HS-5 (cell line): ENCODE measurements around the gene SENP3.
A peak's percentile ranks its signal among the peaks of the same experiment; 100 is the strongest.
"Not testable (repeated sequence)": the region's sequence is repeated elsewhere in the genome, so short reads cannot be mapped to it uniquely, and the experiment has no call there.

Experiments
- DNase-seq: peaks from one replicate; pipeline ENCODE4 v3.0.0-alpha.2; 2012; ENCODE audit warnings: low read depth

Gene SENP3

DNA sequence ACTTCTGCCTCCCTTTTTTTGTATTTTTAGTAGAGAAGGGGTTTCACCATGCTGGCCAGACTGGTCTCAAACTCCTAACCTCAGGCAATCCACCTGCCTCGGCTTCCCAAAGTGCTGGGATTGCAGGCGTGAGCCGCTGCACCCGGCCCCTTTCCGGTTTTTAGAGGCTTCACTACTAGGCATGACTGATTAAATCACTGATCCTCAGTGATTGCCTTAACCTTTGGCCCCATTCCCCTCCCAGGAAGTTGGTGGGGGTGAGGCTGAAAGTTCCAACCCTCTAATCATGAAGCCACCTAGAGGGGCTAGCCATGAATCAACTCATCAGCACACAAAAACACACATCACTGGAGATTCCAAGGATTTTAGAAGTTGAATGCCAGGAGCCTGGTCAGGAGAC is 35.8 kb downstream of the SENP3 start:
- not testable (repeated sequence) for DNase-seq

DNA sequence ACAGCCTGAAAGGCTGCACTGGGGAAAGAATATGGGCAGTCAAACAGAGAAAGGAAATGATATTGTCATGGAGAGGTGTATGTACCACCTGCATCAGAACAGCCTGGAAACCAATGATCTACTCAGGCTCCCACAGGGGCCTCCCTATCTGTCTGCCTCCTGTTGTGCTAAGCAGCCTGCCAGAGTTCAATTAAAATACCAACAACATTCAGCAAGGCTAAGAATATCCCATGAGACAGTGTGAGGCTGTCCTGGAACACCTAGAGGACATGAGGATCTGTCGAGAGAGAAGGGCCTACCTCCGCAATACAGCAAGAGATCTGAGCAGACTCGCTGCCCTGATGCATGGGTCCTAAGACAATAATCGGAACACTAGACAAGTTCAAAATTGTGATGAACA is 44.6 kb downstream of the SENP3 start:
- no peak for DNase-seq

DNA sequence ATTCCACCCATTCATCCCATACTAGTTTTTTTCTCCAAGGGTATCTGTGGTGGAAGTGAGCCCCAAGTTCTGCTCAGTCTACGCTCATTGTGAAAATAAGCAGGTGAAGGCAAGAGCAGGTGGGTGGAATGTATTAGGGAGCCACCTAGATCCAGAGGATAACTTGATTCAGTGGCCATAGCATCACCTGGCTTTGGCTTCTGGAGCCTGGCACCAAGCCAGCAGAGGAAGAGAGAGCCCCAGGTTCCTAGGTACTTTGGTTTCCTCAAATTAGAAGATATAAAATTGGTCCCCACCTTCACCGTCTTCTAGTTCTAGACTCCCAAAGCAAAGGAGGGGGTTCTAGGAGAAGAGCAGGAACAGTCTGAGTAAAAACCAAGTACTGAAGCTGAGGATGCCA is 48.9 kb downstream of the SENP3 start:
- no peak for DNase-seq

DNA sequence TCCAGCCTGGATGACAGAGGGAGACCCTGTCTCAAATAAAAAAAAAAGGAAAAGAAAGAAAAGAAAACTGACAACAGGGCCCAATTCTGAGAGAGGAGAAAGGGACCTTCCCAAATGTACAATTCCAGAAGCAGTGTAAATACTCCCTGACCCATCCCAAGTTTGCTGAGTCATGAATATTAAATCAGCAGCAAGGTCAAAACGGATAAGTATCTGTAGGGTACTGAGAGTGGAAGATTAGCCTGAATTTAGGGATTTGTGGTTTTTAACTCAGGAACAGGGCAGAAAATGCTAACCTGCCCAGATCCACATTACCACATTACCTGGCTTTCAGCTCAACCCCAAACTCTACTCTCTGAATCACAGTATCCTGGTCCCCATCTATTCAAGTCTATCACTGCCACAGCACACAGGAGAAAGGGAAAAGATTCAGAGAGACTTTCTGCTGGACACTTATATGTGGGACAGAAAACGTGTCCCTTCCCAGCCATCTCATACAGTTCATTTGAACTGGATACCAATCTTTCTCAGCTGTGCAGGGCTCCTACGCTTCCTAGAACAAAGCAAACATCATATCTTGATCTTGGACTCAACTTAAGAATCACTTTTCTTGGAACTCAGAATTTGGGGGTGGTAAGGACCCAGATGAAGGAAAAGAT is 50.0 kb downstream of the SENP3 start:
- DNase-seq = no peak

DNA sequence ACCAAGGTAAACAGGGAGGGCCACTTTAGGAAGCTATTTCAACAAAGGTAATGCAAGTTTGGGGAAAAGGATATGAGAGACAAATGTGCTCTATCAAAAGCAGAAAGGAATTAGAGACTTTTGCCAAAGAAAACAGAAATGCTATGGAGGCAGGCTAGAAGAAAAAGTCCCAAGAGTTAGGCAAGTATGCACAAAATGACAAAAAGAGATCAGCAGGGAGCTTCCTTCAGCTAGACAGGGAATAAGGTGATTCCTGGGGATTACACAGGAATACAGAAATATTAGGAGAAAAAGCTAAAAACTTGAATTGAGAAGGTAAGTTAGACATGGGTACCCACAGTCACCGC is 50.5 kb downstream of the SENP3 start:
- DNase-seq = no peak

DNA sequence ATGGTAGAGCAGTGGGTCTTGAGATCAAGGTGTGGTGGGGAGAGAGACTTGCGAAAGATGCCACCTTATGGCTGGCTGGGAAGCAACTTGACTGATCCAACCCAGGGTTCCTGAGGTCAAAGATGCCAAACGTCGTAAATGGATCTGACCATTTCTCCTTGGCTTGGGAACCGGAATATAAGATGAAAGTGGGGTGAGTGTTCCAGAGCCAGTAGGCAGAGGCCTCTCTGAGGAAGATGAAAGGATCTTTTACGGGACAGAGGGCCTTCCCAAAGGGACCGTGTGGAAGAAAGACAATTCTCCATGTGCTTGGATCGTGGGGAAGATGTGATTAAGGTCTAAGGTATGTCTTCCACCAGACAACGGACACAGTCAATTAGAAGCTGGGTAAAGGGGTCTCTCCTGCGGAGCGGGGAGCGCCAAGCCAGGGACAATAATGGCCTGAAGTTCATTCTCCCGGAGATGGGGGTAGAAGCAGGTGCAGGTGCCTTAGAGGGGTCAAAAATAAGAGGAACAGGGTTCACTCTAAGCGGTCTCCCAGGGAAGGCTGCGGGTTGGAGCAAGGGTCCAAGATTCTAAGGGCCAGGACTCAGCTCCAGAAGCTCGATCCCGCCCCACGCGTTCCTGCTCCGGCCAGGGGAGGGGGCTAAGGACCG is 52.2 kb downstream of the SENP3 start:
- DNase-seq = no peak

DNA sequence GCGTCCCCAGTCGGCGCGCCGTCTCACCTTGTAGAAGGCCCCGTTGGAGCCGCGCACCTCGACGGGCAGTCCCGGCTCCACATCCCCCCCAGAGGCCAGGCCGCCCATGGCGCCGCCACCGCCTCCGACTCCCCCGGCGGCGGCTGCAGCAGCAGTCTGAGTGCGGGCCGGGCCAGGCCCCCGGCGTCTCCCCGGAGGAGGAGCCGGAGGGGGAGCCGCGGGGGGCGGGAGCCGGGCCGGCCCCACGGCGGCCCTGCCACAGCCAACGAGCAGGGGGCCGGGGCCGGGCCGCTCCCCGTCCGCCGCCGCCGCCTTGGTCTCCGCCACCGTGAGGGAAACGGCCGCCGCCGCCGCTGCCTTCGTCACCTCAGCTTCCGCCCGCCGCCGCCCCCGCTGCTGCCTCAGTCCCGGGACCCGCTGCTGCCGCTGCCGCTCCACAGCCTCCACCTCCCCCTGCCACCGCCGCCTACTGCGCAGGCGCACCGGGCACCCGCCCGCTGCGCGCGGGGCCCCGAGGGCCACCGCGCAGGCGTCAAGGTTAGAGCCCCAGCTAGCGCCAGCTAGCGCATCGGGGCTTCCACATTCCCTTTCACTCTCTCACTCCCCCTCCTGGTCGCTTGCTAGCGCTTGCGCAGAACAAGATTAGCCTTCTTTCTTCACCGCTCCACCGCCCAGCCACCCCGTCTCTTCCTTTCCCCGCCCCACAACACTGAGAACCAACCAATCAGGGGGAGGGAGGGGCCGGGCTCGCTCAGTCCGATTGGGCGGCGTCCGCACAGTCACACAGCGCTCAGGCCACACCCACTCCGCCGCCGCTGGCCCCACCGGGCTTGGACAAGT is 52.9 kb downstream of the SENP3 start, which contains the start of gene FXR2:
Gene FXR2, minus strand, starts transcription at position 473 of the 840 bp plus-strand sequence. Its CDS starts 365 bp downstream, at position 108.
- DNase-seq = peak; percentile 100

DNA sequence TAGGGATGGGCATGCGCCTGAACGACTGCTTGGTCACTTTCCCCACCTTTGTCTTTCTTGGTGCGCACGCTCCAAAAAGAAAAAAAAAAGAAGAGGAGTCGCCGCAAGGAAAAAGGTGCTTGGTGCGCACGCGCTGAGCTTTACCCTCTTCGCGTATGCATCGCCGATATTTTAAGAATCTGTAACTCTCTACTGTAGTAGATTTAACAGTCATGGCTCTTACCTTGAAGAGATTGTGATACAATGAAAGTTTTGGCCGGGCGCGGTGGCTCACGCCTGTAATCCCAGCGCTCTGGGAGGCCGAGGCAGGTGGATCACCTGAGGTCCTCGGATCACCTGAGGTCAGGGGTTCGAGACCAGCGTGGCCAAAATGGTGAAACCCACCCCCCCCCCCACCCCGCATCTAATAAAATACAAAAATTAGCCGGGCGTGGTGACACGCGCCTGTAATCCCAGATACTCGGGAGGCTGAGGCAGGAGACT is 53.6 kb downstream of the SENP3 start:
- DNase-seq = no peak

DNA sequence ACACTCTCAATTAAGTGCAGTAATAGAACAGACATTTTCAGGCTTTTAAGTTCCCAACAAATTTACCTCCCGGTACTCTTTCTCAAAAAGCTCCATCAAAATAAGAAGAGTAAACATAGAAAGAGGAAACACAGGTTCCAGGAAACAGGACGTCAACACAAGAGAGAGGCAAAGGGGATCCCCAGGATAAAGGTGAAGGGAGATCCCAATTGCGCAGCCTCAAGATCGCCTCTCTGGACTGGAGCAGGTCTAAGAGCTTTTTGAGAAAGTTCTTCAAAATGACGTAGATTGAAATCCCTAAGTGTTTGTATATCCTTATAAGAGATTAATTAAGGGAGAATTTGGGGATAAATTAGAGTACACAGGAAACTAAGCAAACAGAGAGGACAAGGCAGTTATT is 56.9 kb downstream of the SENP3 start:
- no peak for DNase-seq

DNA sequence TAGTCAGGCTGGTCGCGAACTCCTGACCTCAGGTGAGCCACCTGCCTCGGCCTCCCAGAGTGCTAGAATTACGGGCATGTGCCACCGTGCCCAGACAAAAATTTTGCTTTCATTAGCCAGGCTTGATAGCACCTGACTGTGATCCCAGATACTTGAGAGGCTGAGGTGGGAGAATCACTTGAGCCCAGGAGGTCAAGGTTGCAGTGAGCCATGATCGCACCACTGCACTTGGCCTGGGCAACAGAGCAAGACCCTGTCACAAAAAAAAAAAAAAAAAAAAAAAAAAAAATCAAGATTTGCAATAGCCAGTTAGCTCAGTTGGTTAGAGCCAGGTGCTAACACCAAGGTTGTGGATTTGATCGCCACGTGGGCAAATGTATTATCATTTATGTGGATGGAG is 59.1 kb downstream of the SENP3 start:
- no peak for DNase-seq
